GM21529 (cell line): ENCODE measurements around the gene DNAJC1.
"Not testable (repeated sequence)": the region's sequence is repeated elsewhere in the genome, so short reads cannot be mapped to it uniquely, and the experiment has no call there.

ENCODE experiments used
- ATAC-seq: cut with Tn5 transposase; IDR thresholded peaks from one replicate; pipeline ENCODE4 v1.9.1; 2021; ENCODE audit not compliant: unreplicated experiment

DNAJC1 gene

GRCh38 chr10:21733710-21734109, 269.8 kb downstream of the DNAJC1 start:
- ATAC-seq: no peak

- ATAC-seq: peak; percentile 88
These were observed 271.3 kb downstream of the DNAJC1 start for GRCh38 chr10:21732067-21732772.

GRCh38 chr10:21728618-21729017, 274.9 kb downstream of the DNAJC1 start:
- no peak for ATAC-seq

- ATAC-seq: no peak
These were observed 275.9 kb downstream of the DNAJC1 start for GRCh38 chr10:21727452-21728168.

- ATAC-seq: no peak
These were observed 276.8 kb downstream of the DNAJC1 start for GRCh38 chr10:21726601-21727225.

- ATAC-seq: peak; percentile 92
These were observed 278.7 kb downstream of the DNAJC1 start for GRCh38 chr10:21724687-21725367.

GRCh38 chr10:21724020-21724589, 279.4 kb downstream of the DNAJC1 start:
- no peak for ATAC-seq

- no peak for ATAC-seq
These were observed 281.3 kb downstream of the DNAJC1 start for GRCh38 chr10:21722209-21722608.

GRCh38 chr10:21721000-21721665, 282.4 kb downstream of the DNAJC1 start:
- ATAC-seq: no peak

GRCh38 chr10:21720090-21720489, 283.4 kb downstream of the DNAJC1 start:
- no peak for ATAC-seq

GRCh38 chr10:21719502-21719901, 284.0 kb downstream of the DNAJC1 start:
- ATAC-seq: no peak

- ATAC-seq: not testable (repeated sequence)
These were observed 286.0 kb downstream of the DNAJC1 start for GRCh38 chr10:21717437-21718054.

GRCh38 chr10:21715531-21716195, 287.9 kb downstream of the DNAJC1 start:
- no peak for ATAC-seq

- ATAC-seq: no peak
These were observed 290.6 kb downstream of the DNAJC1 start for GRCh38 chr10:21712975-21713374.

GRCh38 chr10:21707498-21707897, 296.0 kb downstream of the DNAJC1 start:
- ATAC-seq: no peak
